ACC112 (cell line): ENCODE results near the gene PSAT1.

ENCODE experiments used
- H2AFZ ChIP-seq: fragments of 200-600 bp; sonication (generic); one replicate; pipeline ENCODE4 v1.6.0; 2017; ENCODE audit warnings: antibody characterized with exemption, low read length; ENCODE audit not compliant: unreplicated experiment
- H3K27ac ChIP-seq: fragments of 200-600 bp; sonication (generic); 2 replicates; pipeline ENCODE4 v1.5.1; 2014; ENCODE audit warnings: low read depth, mild to moderate bottlenecking, antibody characterized with exemption, low read length, moderate library complexity
- H3K27me3 ChIP-seq: fragments of 200-600 bp; sonication (generic); 2 replicates; pipeline ENCODE4 v1.6.1; 2014; ENCODE audit warnings: mild to moderate bottlenecking, antibody characterized with exemption, low read length, moderate library complexity, mixed read lengths; ENCODE audit not compliant: insufficient read depth
- H3K36me3 ChIP-seq: fragments of 200-600 bp; sonication (generic); 2 replicates; pipeline ENCODE4 v1.6.1; 2016; ENCODE audit warnings: mild to moderate bottlenecking, antibody characterized with exemption, low read length, moderate library complexity, mixed read lengths; ENCODE audit not compliant: insufficient read depth
- H3K4me1 ChIP-seq: fragments of 200-600 bp; sonication (generic); one replicate; pipeline ENCODE4 v1.6.1; 2016; ENCODE audit warnings: low read length, mixed read lengths; ENCODE audit not compliant: insufficient read depth, unreplicated experiment, control insufficient read depth
- H3K4me3 ChIP-seq: fragments of 200-600 bp; sonication (generic); 2 replicates; pipeline ENCODE4 v1.5.1; 2014; ENCODE audit warnings: mild to moderate bottlenecking, low read depth, low read length
- H3K79me2 ChIP-seq: fragments of 200-600 bp; sonication (generic); one replicate; pipeline ENCODE4 v1.6.0; 2016; ENCODE audit warnings: low read length; ENCODE audit not compliant: control insufficient read depth, unreplicated experiment, insufficient read depth

Gene PSAT1

DNA sequence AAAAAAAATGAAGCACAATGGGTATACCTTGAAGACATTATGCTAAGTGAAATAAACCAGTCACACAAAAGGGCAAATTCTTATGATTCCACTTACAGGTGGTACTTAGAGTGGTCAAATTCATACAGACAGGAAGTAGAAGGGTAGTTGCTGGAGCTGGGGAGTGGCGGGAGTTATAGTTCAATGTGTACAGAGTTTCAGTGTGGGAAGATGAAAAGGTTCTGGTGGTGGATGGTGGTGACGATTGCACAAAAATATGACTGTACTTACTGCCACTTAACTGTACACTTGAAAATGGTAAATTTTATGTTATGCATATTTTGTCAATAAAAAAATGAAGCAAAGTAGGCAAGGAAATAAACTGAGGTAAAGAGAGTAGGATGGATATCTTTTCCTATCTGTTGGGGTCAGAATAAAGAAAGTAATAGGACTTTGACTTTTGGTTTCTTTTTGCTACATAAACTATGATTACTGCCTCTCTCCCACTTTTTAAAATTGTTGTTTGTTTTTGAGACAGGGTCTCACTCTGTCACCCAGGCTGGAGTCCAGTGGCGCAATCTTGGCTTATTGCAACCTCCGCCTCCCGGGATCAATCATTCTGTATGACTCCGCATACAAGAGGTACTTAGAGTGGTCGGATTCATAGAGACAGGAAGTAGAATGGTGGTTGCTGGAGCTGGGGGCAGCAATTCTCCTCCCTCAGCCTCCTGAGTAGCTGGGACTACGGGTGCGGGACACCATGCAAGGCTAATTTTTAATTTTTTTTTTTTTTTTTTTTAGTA lies 4.0 kb upstream of the PSAT1 start:
- H3K27me3 ChIP-seq, result no peaks in the 10 kb centered on the region
- no peak overlapping the region for H3K27ac ChIP-seq
- H2AFZ ChIP-seq, result no peak overlapping the region
- no peaks in the 10 kb centered on the region for H3K36me3 ChIP-seq
- H3K79me2 ChIP-seq, result no peaks in the 10 kb centered on the region
- H3K4me1 ChIP-seq, result peaks cover 8% of the 10 kb centered on the region
- H3K4me3 ChIP-seq, result no peak overlapping the region

DNA sequence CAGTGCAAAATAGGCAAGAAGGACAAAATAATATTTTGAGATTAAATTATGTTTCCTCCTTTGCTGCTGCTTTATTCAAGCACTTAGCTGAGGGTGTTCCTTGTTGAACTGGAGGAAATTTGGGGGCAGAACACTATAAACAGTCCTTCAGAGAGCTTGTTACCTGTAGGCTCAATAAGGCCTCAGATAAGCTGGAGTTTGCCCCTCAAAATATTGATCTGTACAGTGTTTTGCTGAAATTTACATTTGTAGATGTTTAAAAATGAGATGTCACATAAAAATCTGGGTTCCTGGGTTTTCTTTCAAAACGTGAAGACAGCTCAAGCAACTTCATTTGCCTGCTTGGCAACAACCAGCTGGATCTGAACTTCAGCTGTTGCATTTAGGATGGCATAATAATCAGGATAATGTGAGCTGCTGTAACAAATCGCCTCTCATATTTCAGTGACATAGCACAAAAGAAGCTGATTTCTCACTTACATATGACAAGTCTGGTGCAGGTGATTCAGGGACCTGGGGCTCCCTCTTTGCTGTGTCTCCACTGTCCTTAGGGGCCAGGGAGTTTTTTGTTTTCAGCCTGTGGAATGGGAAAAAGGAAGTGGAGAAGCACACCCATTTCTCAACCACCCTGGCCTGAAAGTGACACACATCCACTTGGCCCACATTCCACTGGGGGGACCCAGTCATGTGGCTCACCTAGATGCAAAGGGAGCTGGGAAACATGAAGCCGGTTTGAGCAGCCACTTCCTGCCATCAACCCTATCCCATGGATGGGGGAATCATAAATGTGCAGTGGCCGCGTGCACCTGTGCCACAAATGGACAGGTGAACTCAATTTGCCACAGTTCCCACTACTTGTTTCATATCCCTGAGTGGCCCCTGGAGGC lies 2.4 kb upstream of the PSAT1 start:
- no peak overlapping the region for H3K4me3 ChIP-seq
- H3K79me2 ChIP-seq, result peaks cover 4% of the 10 kb centered on the region
- H3K27ac ChIP-seq, result no peak overlapping the region
- no peaks in the 10 kb centered on the region for H3K27me3 ChIP-seq
- no peaks in the 10 kb centered on the region for H3K36me3 ChIP-seq
- H2AFZ ChIP-seq, result no peak overlapping the region
- H3K4me1 ChIP-seq, result peaks cover 15% of the 10 kb centered on the region

DNA sequence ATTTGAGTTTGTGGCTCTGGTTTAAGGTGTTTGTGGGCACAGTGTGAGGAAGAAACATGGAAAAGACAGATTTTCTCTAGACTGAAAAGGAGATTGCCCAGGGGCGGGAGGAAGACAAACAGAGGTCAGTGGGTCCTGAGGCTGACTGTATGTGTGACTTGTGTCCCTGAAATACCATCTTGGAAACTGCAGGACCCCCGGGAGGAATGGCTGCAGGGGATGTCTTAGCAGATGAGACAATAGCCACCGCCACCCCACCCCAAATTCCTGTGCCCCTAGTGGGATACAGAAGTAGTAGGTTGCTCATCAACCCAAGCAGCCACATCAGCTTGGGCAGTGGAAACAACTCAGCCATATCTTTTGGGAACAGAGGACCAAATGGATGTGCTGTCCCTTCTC lies 1.7 kb upstream of the PSAT1 start:
- Histone ChIP-seq H3K36me3 (no peaks in the 10 kb centered on the region), H2AFZ (no peak overlapping the region), H3K27ac (no peak overlapping the region), H3K4me3 (no peak overlapping the region), H3K27me3 (no peaks in the 10 kb centered on the region), H3K79me2 (peaks cover 4% of the 10 kb centered on the region), H3K4me1 (peaks cover 15% of the 10 kb centered on the region)

DNA sequence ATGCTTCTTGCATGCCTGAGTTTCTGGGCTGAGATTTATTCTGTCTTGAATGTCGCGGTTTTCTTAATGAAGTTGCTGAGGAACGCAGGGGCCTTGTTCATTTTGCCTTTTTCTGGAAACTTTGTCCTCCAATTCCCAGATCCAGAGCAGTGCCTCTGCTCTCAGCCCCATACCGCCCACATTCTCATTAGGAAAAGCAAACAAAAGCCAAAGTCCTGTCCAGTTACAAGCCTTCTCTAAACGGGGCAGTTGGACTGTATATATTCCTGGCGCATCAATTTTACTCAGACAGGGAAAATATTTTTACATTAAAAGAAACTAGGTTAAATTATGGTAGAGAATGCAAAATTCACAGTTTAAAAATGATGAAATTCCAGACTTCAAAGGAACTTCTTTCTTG lies 1.2 kb upstream of the PSAT1 start:
- H3K79me2 ChIP-seq, result peaks cover 4% of the 10 kb centered on the region
- peaks cover 15% of the 10 kb centered on the region for H3K4me1 ChIP-seq
- H3K27me3 ChIP-seq, result no peaks in the 10 kb centered on the region
- no peaks in the 10 kb centered on the region for H3K36me3 ChIP-seq
- no peak overlapping the region for H3K27ac ChIP-seq
- H3K4me3 ChIP-seq, result peak overlapping the region; percentile 88
- H2AFZ ChIP-seq, result peak overlapping the region; percentile 87

DNA sequence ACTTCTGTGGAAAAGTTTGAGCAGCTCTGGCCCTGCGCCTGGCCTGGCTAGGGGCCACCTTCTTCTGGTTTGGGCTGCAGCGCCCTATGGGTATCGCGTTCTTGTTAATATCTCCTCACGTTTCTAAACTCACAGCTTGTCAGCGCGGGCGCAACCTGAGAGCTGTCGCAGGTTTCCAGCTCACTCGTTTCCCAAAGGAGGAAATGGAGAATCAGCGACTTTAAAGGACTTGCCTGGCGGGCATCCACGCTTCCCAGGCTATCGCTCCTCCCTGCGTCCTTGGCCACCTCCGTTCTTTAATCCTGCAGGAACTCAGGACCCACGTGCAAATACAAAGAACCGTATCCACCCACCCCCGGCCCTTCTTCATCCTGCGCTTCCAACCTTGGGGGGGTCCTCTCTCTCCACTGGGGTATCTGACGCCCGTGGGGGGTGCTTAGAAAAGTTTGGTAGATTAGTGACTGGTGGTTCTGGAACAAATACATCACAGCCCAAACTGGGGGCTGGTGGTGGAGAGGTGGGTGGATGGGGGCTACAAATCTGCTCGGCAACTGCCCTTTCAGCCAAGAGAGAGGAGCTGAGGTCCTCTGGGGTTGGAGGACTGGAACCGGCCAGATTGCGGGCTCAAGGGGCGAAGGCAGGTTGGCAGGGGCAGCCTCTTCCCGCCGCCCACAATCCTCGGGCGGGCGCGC lies 578 bp upstream of the PSAT1 start:
- Histone ChIP-seq H3K4me1 (peaks cover 15% of the 10 kb centered on the region), H3K27ac (peak overlapping the region; percentile 23; the same call in 1 of the 2 replicates), H2AFZ (peak overlapping the region; percentile 87), H3K27me3 (no peaks in the 10 kb centered on the region), H3K79me2 (peaks cover 4% of the 10 kb centered on the region), H3K36me3 (no peaks in the 10 kb centered on the region), H3K4me3 (peak overlapping the region; percentile 88)

DNA sequence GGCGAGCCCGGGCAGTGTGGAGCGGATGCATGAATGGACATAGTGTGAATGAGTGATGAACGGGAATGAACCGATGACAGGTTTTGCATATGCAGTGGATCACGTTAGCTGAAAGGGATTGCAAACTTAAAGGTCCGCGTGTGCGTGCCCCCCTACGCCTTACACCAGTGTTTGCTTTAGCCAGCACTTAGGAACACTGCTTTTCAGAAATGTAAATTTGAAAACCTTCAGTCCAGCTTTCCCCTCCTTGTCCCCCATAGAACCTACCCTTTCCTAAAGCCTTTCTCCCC lies 692 bp downstream of the PSAT1 start:
- Histone ChIP-seq H3K36me3 (no peaks in the 10 kb centered on the region), H2AFZ (peak overlapping the region; percentile 87), H3K4me3 (peak overlapping the region; percentile 88), H3K27me3 (no peaks in the 10 kb centered on the region), H3K4me1 (peaks cover 15% of the 10 kb centered on the region), H3K27ac (no peak overlapping the region), H3K79me2 (peaks cover 4% of the 10 kb centered on the region)

DNA sequence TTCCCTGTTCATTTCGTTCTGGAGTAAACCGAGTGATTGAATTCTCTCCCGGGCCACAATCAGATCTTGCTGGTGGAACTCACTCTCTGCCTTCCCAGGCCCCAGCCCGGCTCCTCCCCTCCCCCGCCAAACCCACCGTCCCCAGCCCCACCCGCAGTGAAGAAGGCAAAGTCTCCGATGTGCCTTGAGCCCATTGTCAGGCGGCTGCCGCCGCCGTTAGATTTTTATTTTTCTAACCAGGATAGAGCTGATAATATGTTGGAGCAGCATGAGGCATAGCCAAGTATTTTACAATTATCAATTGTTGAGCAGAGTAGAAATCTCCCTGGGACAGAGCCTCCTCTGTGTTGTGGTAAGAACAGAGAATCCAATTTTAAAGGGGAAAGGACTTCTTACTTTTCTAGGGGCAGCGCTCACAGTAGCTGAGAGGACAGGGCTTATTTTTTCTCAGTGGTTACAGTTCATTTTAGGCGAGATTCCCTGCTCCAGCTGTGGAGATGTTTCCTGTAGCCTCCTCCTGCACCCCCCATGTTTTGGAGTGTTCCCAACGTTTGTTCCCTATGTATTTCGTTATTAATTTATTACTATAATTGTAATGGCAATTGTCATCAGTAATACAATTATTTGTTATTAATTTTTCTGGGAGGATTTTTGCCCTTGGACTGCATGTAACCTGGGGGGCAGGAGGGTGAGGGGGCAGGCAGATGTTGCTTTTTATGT lies 1.3 kb downstream of the PSAT1 start:
- peak overlapping the region; percentile 87 for H2AFZ ChIP-seq
- peaks cover 4% of the 10 kb centered on the region for H3K79me2 ChIP-seq
- peak overlapping the region; percentile 88 for H3K4me3 ChIP-seq
- H3K4me1 ChIP-seq, result peaks cover 15% of the 10 kb centered on the region
- H3K36me3 ChIP-seq, result no peaks in the 10 kb centered on the region
- H3K27ac ChIP-seq, result no peak overlapping the region
- no peaks in the 10 kb centered on the region for H3K27me3 ChIP-seq

DNA sequence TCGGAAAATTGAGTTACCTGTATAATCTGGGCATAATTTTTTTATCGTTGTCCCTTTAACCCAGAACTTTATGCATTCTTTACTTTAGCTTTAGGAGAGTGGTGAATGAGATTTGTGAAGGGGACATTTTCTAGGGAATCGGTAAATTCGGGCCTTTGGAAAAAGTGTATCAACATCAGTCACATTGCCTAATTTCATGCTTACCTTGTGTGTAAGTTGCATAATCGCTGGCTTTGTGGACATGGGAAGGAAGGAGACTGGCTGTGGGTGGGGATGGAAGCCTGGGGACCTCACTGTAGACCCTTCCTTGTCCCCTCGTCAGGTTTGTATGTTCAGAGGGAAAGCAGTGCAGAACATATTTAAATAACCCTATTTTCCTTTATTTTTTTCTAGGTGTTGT lies 3.3 kb downstream of the PSAT1 start:
- no peak overlapping the region for H2AFZ ChIP-seq
- peaks cover 15% of the 10 kb centered on the region for H3K4me1 ChIP-seq
- peaks cover 4% of the 10 kb centered on the region for H3K79me2 ChIP-seq
- no peak overlapping the region for H3K4me3 ChIP-seq
- no peaks in the 10 kb centered on the region for H3K36me3 ChIP-seq
- H3K27ac ChIP-seq, result no peak overlapping the region
- no peaks in the 10 kb centered on the region for H3K27me3 ChIP-seq

DNA sequence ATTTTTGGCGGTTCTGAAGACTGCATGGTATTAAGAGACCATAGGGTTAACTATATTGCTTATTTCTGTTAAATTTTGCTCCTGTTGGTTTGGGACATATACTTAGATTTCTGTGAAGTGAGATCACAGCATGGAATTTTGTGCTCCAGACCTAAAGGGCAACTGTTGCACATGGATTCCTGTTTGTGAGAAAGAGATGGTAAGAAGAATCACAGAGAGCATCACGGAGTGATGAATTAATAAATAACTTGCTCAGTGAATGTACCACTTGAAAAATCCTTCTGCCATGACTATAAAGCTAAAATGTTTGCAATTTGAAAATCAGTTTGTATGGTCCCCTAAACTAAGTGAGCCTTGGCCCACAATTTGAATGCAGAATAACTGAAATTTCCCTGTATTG lies 4.5 kb downstream of the PSAT1 start:
- Histone ChIP-seq H3K4me1 (peaks cover 7% of the 10 kb centered on the region), H2AFZ (no peak overlapping the region), H3K4me3 (no peak overlapping the region), H3K27ac (no peak overlapping the region), H3K36me3 (no peaks in the 10 kb centered on the region), H3K79me2 (peaks cover 4% of the 10 kb centered on the region), H3K27me3 (no peaks in the 10 kb centered on the region)

DNA sequence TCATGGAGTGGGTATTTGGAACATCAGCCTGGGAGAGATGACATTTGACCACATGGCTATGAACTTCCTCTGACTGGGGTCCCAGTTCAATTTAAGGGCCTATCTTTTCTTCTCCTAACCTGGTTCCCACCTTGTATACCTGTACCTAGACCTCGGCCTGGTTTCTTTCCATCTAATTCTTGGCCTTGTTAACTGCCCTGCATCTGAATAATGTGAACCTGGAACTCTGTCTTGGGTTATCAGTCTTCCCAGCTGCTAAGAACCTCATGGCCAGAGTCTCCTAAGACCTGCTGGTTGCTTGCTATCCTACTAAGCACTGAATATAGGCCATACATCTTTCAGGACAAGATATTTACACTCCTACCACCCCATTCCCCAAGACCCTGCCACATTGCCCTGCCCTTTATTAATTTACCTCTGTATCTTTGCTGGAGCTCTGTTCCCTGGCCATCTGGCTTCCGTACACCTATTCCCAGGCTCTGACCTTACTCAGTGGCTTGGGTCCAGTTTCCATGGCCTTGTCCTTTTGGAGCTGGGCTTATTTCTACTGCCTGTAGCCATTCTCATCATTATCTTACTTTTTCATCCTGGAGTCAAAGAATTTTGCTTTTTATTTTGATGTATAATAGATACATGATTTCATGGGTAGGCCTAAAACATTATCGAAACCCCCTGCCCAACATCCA lies 6.6 kb downstream of the PSAT1 start:
- no peaks in the 10 kb centered on the region for H3K27me3 ChIP-seq
- H3K4me3 ChIP-seq, result no peak overlapping the region
- H3K4me1 ChIP-seq, result peaks cover 3% of the 10 kb centered on the region
- H2AFZ ChIP-seq, result no peak overlapping the region
- H3K79me2 ChIP-seq, result peaks cover 4% of the 10 kb centered on the region
- H3K36me3 ChIP-seq, result no peaks in the 10 kb centered on the region
- H3K27ac ChIP-seq, result no peak overlapping the region
